Activated CD4-positive, alpha-beta T cell treated with anti-CD3 and anti-CD28 coated beads, Interleukin-2, Interleukin-6, amounts not matched to agents 100 ng/mL and 50 ng/mL, durations not matched to agents 16 hours and 8 hours (primary cell): ENCODE data around the gene PRDM5.
A peak's percentile ranks its signal among the peaks of the same experiment; 100 is the strongest.

Source experiments
- DNase-seq: peaks from one replicate; pipeline ENCODE4 v3.0.0-alpha.2; 2020

PRDM5 gene

DNA sequence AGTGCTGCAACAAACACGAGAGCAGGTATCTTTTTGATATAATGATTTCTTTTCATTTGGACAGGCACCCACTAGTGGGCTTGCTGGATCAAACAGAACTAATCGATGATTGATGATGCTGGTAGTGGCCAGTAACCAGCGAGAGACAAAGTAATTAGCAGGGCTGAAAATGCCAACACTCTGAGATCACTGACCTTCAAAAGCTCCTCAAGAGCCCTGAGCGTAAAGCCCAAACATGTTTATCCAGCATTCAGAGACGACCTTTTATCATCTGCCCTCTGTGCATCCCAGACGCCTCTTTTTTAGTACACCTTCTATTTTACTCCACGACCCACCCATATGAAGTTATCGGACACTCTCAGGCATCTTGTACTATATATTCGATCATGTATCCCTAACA is 186.2 kb downstream of the PRDM5 start:
- no peak for DNase-seq

DNA sequence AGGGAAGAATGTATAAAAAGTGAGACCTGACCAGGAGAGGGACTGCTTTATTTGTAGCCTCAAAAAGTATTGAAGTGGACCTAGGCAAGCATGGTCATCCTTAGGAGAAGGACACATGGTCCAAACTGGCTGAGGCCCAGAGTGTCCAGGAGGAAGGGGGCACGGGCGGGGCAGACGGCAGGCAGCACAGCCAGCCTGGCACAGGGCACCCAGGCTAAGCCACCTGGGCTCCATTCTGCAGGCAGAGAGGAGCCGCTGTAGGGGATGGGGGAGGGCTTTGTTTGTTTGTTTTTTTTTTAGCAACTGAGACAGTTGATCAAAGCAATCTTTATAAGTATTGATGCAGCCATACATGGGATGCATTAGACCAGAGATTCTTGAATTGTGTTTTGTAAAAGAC is 188.6 kb downstream of the PRDM5 start:
- DNase-seq, result no peak

GRCh38 chr4:120733054-120733453 is 189.5 kb downstream of the PRDM5 start:
- DNase-seq, result no peak

DNA sequence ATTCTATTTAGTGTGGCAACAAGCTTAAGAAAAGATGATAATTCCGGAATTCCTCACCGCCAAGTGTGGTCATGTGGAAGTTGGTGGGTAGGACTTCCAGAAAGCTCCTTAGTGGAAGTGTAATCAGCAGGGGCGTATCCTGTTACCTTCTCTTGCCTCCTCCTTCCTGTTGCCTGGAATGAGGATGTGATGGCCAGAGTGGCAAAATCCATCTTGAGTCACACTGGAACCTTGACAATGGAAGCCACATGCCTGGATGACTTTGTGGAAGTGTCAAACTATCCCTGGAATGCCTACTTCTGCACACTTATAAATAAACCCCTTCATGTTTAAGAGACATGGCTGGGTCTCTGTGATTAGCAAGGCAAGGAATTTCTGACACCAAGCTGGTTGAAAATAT is 191.0 kb downstream of the PRDM5 start:
- no peak for DNase-seq

DNA sequence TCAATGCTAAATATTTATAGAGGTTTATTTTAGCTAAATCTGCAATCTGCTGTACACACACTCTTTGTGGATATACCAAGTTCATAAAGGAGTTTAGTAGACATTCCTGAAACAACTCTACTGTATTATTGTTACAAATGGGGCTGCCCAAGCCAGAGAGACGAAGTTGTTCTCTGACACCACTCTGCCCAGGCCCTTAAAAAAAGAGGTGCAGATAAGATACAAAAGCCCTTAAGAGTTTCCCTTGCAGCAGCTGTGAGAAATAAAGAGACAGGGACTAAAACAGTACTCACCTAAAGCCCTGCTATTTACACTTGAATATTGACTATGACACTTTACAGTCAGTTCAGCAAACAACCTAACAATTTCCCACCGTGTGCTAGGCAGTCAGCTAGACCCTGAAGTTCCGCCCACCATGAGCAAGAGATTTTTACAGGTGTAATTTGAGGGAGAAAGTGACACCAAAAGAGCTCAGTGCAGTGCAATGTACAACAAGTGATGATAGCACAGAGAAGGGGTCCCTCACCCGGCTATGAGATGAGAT is 191.7 kb downstream of the PRDM5 start:
- DNase-seq, result no peak

- DNase-seq, result no peak
Measured at GRCh38 chr4:120728892-120729675, 193.4 kb downstream of the PRDM5 start.

DNA sequence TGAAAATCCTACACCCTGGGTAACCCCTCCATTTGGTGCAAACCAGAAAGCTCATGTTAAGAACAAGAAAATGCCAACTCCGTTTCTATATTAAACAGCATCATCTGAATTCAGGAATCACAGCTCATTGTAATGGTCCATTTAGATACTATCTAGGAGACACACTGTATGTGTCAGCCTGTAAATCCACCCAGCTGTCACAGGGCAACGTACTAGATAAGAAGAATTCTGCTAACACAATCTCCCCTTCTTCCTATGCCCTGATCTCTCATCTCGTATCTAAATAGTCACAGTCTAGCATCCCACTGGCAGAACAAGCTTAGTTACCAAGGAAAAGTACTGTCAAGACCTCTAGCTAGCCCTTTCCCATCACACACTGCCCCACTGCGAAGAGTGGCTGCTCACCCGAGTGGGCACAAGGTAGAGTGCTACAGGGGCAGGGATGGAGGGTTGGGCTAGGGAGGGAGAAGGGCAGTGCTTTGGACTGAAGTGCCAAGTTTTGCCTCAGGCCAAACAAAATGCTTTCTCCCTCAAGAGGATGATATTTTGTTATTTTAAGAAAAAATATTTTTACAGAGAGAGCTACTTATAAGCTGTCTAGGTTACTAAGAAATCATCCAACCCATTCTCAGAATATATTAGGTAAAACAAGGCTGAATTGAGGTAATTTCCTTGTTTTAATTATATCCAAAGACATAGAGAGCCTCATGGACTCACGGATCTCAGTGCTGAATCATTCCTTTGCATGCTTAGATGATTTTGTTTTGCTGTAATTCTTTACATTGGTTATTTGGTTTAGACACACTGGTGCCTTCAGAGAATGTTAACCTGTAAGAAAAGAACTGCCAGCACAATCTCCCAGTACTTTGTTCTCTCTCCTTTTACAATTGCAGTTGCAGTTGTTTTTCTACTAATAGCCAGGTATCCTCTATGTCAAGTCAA is 196.6 kb downstream of the PRDM5 start:
- DNase-seq, result no peak

- DNase-seq, result no peak
Measured at GRCh38 chr4:120724656-120725055, 197.9 kb downstream of the PRDM5 start.

DNA sequence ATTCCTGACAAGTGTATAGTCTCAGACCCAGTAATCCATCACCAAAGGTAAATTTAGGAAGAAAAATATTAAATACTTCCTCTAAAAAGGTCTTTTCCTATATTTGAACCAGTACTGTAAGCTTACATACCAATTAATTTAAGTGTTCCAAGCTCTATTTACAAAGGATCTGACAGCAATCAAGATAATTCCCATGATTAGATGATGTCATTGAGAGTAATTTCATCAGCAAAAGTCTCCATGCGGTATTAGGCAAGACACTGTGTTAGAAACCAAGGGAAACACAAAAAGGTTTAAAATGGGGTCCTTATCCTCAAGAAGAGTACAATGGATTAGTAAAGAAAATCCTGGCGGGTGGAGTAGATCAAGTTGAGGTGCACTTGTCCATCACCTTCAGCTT is 198.5 kb downstream of the PRDM5 start:
- no peak for DNase-seq

- DNase-seq, result no peak
Measured at GRCh38 chr4:120723105-120723504, 199.4 kb downstream of the PRDM5 start.

DNA sequence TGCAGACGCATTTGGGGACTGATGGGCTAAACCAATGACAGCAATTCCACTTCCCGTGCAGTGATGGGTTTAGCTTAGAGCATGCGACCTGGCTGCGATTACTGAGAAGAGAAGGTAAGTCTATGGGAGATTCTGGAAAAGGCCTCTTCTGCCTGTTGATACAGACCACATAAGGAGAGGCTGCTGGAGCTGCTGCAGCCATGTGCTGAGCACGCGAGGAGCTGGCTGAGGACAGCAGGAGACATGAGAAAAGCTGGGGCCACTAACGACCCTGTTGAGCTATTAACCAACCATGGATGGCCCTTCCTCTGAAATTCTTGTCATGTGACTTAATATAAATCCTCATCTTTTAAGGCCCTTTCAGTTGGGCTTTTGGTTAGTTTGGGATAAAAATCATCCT is 199.9 kb downstream of the PRDM5 start:
- DNase-seq, result no peak

DNA sequence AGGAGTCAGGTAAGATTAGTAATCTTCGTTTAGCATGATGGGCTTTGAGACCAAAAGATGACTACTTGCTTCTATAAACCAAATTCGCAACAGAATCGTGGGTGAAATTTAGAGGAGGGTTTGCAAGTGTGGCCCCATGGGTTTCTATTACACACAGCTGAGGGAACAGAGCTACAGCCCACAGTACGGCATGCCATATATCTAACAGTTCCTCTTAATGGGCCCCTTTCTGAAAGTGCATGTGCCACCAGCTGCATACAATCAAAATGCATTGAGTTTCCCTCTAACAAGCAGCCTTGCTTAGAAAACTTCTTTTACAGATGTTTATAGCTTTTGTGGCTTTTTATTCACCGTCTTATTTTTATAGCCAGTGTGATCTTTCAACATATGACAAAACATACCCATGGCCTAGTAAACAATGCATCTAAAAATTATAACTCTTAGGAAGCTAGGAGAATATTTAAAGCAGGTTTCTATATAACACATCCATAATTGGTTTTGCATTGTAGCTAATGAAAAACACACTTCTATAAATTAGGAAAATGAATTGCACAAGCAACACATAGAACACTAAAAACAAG is 202.1 kb downstream of the PRDM5 start:
- no peak for DNase-seq

DNA sequence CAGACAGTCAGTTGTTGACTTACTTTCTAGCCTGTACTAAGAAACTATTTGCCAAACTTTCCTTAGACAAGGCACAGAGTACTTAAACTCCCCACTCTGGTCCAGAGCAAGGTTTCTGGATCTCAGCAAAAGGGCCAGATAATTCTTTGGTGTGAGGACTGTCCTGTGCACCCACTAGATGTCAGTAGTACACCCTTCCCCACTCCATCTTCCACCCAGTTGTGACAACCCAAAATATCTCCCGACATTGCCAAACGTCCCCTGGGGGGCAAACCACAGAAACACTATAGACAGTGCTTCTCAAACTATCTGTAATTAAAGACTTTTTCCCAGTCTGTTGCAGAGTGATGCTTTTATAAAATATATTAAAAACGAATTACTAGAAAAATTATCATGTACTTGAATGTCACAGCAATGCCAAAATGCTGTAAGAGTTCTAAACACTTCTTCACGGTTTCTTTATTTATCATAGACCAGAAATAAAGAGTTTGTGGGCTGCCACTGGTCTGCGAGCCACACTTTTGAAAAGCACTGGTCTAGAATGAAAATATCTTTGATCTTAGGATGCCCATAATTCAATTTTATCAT is 203.5 kb downstream of the PRDM5 start:
- DNase-seq, result peak; percentile 53

GRCh38 chr4:120716346-120716745 is 206.2 kb downstream of the PRDM5 start:
- DNase-seq, result no peak

DNA sequence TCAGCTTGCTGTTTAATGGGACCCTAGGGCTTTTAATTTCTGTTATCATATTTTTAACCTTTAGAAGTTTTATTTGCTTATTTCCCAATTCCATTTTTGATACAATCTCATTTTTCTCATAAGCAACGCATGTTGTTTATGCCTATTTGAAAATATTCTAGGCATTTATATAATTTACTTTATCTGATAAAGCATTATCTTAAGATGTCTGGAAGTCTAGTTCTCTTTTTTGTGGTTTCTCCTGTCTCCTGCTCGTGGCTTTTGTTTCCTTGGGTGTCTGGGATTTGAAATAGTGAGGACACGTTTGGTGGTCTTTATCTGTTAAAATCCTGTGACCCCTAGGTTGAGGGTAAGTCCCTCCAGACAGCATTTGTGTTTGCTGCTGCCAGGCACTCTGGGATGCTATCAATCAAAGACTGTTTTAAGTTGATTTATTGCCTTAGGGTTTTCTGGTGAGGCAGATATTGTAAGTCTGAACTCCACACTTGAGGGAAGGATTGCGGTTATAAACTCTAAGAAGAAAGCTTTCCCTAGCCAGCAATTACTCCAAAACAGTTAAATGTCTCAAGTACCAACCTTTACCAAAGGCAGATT is 208.0 kb downstream of the PRDM5 start:
- DNase-seq, result no peak

DNA sequence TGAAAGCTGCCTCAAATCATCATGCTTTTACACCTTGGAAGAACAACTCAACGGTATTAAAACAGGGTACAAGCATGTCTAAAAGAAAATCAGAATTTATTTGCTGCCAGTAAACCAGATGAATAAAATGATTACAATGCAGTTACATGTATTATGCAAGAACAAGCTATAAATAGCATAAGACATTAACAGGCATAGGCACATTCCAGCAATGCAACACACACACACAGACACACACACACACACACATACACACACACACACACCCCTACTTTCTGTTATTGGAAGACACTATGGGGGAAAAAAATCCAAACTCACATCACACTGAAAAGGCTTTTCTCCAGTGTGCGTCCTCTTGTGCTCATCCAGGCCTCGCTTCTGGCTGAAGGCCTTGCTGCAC is 212.5 kb downstream of the PRDM5 start:
- DNase-seq, result no peak

GRCh38 chr4:120704538-120704937 is 218.0 kb downstream of the PRDM5 start:
- DNase-seq, result no peak

DNA sequence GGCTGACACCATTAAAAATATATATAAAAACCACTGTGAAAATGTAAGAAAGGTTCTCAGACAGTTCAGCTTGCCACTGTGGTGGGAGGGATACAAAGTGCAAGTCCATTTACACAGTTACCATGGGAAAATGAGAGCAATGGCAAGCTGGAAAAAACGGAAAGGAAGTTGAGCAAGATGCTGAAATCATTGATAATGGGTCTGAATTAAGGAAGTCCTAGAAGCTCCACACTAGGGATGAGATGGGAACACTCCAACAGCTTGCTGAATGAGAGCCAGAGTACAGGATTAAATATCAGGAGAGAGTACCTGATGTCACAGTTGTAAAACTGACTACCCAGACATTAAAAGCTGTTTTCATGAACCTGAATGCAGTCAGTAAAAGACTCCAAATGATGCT is 218.6 kb downstream of the PRDM5 start:
- DNase-seq, result no peak

- DNase-seq, result no peak
Measured at GRCh38 chr4:120699354-120699753, 223.2 kb downstream of the PRDM5 start.

- no peak for DNase-seq
Measured at GRCh38 chr4:120694973-120695372, 227.6 kb downstream of the PRDM5 start.

GRCh38 chr4:120693816-120694215 is 228.7 kb downstream of the PRDM5 start:
- no peak for DNase-seq

DNA sequence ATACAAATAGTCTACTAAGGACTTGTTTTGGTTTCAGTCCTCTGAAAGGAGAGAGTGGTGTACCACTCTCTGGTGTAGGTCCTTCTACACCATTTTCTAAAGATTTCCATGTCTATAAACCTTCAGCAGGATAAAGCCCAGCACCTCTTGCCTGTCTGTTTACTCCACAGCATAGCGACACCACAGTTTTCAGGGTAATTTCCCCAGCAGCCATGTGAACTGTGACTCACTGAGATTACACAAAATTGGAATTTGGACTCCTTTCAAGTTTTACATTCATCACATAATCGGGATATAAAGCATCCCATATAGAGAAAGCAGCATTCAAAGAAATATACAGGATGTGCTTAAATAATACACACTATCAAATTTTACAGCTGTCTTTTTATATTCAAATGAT is 229.6 kb downstream of the PRDM5 start:
- DNase-seq, result no peak

DNA sequence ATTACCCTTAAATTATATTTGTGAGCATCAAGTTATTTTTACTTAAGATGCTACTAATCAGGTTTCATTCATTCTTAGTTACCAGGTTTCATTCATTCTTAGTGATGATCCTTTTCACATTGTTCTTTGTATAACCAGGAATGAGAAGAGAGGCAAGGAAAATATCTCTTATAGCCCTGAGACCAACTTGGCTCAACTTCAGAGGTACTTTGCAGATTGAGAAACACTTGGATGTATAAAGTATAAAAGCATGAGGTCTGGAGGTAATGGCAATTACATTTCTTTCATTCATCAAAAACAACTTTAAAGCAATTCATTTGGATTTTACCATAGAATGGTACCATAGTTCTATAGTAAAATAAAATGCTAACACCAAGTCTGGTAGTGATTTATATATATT is 231.0 kb downstream of the PRDM5 start:
- DNase-seq, result no peak
